Colonic mucosa (tissue), 4 donors: ENCODE measurements around the gene MPEG1. TPM values are rescaled to one million over a fixed set of nuclear protein-coding genes. Genes with fewer than 3 reads are reported as not detected.

Experiments used
- DNase-seq: peaks from one replicate; pipeline ENCODE4 v3.0.0-alpha.2; 2020
- H3K27ac ChIP-seq: fragments of 200-600 bp; one replicate; pipeline ENCODE4 v1.8.0; 2021
- H3K27me3 ChIP-seq: fragments of 200-600 bp; one replicate; pipeline ENCODE4 v1.8.0; 2021
- H3K36me3 ChIP-seq: fragments of 200-600 bp; one replicate; pipeline ENCODE4 v1.8.0; 2021
- H3K4me1 ChIP-seq: fragments of 200-600 bp; one replicate; pipeline ENCODE4 v1.8.0; 2021; ENCODE audit warnings: mild to moderate bottlenecking
- H3K4me3 ChIP-seq: fragments of 200-600 bp; one replicate; pipeline ENCODE4 v1.8.0; 2021
- H3K9ac ChIP-seq, 2 donors: one replicate each; pipeline ENCODE4 v1.7.0; 2013; ENCODE audit warnings: control low read depth in 2 of 2, low read depth in 2 of 2, low read length in 2 of 2
- H3K9me3 ChIP-seq: fragments of 200-600 bp; one replicate; pipeline ENCODE4 v1.8.0; 2021
- intact Hi-C: fragments of 100-400 bp; cut with DNase I; formaldehyde crosslinking; loops from one replicate; pipeline ENCODE4 v1.14.1; 2022
- total RNA-seq, 2 donors: library from RNA; stranded (reverse); fragmentation: NEBNext Ultra II Directional in 1 of 2; extraction: Animal tissue kit (Norgen Biotek cat#: 25700) in 1 of 2; gene quantifications; one replicate each; pipeline ENCODE4 v1.2.1, GENCODE V29; 2021
- TF ChIP-seq, protein P1 (sequence below): fragments of 200-600 bp; IDR thresholded peaks from one replicate; pipeline ENCODE4 v1.8.0; 2022; ENCODE audit warnings: antibody characterized with exemption, mild to moderate bottlenecking
- donor health status: healthy.
- donor health status: DM: no; HTN: no; CAD: no.
- donor health status: DM: no; HTN: no; CAD: no.

Gene MPEG1
- total RNA-seq, 2 donors from 2014 or later, result 4.7 to 17.6 TPM

GRCh38 chr11:59181746-59182456 is 30.8 kb downstream of the MPEG1 start:
- H3K36me3 ChIP-seq, result peaks cover 2% of the 10 kb centered on the region
- H3K9me3 ChIP-seq, result no peaks in the 10 kb centered on the region
- TF ChIP-seq, protein P1, sequence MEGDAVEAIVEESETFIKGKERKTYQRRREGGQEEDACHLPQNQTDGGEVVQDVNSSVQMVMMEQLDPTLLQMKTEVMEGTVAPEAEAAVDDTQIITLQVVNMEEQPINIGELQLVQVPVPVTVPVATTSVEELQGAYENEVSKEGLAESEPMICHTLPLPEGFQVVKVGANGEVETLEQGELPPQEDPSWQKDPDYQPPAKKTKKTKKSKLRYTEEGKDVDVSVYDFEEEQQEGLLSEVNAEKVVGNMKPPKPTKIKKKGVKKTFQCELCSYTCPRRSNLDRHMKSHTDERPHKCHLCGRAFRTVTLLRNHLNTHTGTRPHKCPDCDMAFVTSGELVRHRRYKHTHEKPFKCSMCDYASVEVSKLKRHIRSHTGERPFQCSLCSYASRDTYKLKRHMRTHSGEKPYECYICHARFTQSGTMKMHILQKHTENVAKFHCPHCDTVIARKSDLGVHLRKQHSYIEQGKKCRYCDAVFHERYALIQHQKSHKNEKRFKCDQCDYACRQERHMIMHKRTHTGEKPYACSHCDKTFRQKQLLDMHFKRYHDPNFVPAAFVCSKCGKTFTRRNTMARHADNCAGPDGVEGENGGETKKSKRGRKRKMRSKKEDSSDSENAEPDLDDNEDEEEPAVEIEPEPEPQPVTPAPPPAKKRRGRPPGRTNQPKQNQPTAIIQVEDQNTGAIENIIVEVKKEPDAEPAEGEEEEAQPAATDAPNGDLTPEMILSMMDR, result no peak
- H3K9ac ChIP-seq, result peak overlapping the region in 1 of 2 donors; percentile 84
- H3K27me3 ChIP-seq, result no peaks in the 10 kb centered on the region
- no peak for DNase-seq
- intact Hi-C loops, result no loop called here
- H3K27ac ChIP-seq, result no peak overlapping the region
- peaks cover 20% of the 10 kb centered on the region for H3K4me1 ChIP-seq
- H3K4me3 ChIP-seq, result no peak overlapping the region

DNA sequence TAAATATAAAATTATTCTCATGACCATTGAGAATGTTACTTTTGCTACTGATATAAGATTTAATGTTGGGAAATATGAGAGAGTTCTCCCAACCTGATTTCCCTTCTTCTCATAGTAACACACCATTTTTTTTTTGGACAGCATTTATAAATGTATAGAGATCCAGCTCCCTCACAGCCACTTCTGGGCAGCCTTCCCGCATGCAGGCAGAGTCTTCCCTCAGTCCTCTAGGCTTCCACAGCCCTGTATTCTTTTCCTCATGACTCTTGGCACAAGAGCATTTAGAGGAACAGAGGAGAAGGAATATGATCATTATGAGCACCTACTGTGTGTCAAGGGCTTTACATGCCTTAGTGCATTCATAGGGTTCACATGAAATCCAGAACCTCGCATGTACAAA is 31.8 kb downstream of the MPEG1 start:
- no peak overlapping the region for H3K27ac ChIP-seq
- no peak overlapping the region for H3K4me3 ChIP-seq
- TF ChIP-seq, protein P1, result no peak
- H3K9me3 ChIP-seq, result no peaks in the 10 kb centered on the region
- no peak overlapping the region for H3K9ac ChIP-seq
- intact Hi-C loops, result no loop called here
- H3K4me1 ChIP-seq, result peaks cover 15% of the 10 kb centered on the region
- no peaks in the 10 kb centered on the region for H3K27me3 ChIP-seq
- peaks cover 2% of the 10 kb centered on the region for H3K36me3 ChIP-seq
- no peak for DNase-seq

DNA sequence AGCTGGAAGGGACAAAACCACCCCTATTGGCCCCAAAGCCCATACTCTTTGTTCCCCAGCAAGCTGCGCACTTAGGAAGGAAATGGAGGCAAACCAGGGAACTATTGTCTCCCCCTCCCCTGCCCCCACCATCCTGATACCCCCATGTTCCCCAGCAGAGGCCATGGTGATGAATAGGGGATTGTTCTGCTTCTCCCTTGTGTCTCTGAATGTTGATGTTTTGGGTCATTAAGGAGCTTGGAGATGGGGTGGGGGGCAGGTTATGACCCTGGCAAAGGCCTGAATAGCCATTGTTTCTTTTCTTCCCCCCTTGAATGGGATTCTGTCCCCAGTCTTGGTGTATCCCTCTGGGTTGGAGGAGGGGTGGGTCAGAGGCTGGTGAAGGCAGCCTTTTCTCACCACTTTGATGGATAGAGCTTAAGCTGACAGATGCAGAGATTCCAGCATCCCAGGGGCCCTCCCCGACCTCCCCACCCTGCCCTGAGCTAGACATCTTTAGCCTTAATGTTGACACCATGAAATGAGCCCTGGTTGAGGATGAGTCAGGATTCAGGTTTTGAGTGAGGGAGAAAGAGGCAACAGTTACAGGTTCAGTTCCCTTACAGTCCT is 32.5 kb downstream of the MPEG1 start:
- Histone ChIP-seq H3K4me3 (no peak overlapping the region), H3K9ac (no peak overlapping the region), H3K27me3 (no peaks in the 10 kb centered on the region), H3K4me1 (peaks cover 20% of the 10 kb centered on the region), H3K36me3 (peaks cover 2% of the 10 kb centered on the region), H3K27ac (no peak overlapping the region), H3K9me3 (no peaks in the 10 kb centered on the region)
- intact Hi-C loops, result no loop called here
- DNase-seq, result no peak
- TF ChIP-seq, protein P1, result no peak

GRCh38 chr11:59179121-59179520 is 33.6 kb downstream of the MPEG1 start:
- DNase-seq, result no peak
- Histone ChIP-seq H3K27ac (no peak overlapping the region), H3K9me3 (no peaks in the 10 kb centered on the region), H3K4me3 (no peak overlapping the region), H3K4me1 (peaks cover 13% of the 10 kb centered on the region), H3K9ac (no peak overlapping the region), H3K36me3 (peaks cover 2% of the 10 kb centered on the region), H3K27me3 (no peaks in the 10 kb centered on the region)
- intact Hi-C loops, result no loop called here
- TF ChIP-seq, protein P1, result no peak

DNA sequence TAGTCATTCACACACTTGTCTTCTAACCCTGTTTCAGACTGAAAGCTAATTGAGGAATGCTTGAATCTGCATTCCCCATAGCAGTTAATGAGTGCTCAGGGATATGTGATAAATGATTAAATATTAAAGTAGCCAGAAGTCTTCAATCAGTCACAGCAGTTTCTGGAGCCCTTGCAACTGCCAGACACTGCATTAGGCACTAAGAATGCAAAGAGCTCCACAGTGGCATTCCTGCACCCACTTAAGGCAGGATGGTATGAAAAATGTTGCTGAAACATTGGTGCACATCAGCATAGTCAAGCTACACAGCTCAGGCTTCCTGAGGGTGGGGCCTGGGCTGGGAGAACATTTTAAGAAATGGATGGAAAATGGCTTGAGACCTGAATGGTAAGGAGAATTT is 34.3 kb downstream of the MPEG1 start:
- intact Hi-C loops, result no loop called here
- no peak for DNase-seq

More for the DNA sequence above, 34.3 kb downstream of the MPEG1 start:
- Histone ChIP-seq H3K4me3 (no peak overlapping the region), H3K27me3 (no peaks in the 10 kb centered on the region), H3K36me3 (peaks cover 2% of the 10 kb centered on the region), H3K9me3 (no peaks in the 10 kb centered on the region), H3K9ac (no peak overlapping the region), H3K27ac (no peak overlapping the region), H3K4me1 (peaks cover 7% of the 10 kb centered on the region)
- TF ChIP-seq, protein P1, result no peak
